OCI-LY1 (cell line): ENCODE data around the gene GLT8D2.
"Not testable (repeated sequence)": the region's sequence is repeated elsewhere in the genome, so short reads cannot be mapped to it uniquely, and the experiment has no call there.

Source experiments
- H2AFZ ChIP-seq: fragments of 200-600 bp; sonication (generic), shearing (Covaris generic); 2 replicates; pipeline ENCODE4 v1.6.0; 2014; ENCODE audit warnings: antibody characterized with exemption, mild to moderate bottlenecking, low read length
- H3F3A ChIP-seq: fragments of 200-600 bp; sonication (generic), shearing (Covaris generic); 2 replicates; pipeline ENCODE4 v1.6.0; 2014; ENCODE audit warnings: mild to moderate bottlenecking, antibody characterized with exemption, low read length, moderate library complexity; ENCODE audit not compliant: insufficient read depth
- H3K27ac ChIP-seq: fragments of 200-600 bp; sonication (generic); 2 replicates; pipeline ENCODE4 v1.5.1; 2014; ENCODE audit warnings: low read length, mixed run types, mild to moderate bottlenecking, low read depth; ENCODE audit not compliant: poor library complexity, severe bottlenecking
- H3K27me3 ChIP-seq: fragments of 200-600 bp; sonication (generic); 2 replicates; pipeline ENCODE4 v1.6.0; 2014; ENCODE audit warnings: antibody characterized with exemption, mild to moderate bottlenecking, low read length, moderate library complexity; ENCODE audit not compliant: insufficient read depth
- H3K36me3 ChIP-seq: fragments of 200-600 bp; sonication (generic); 2 replicates; pipeline ENCODE4 v1.6.1; 2014; ENCODE audit warnings: mild to moderate bottlenecking, antibody characterized with exemption, low read length, moderate library complexity, mixed read lengths; ENCODE audit not compliant: insufficient read depth
- H3K4me1 ChIP-seq: fragments of 200-600 bp; sonication (generic); 2 replicates; pipeline ENCODE4 v1.5.1; 2014; ENCODE audit warnings: mild to moderate bottlenecking, low read length, moderate library complexity; ENCODE audit not compliant: insufficient read depth, severe bottlenecking
- H3K4me2 ChIP-seq: fragments of 200-600 bp; sonication (generic), shearing (Covaris generic); 2 replicates; pipeline ENCODE4 v1.6.1; 2014; ENCODE audit warnings: low read length
- H3K4me3 ChIP-seq: fragments of 200-600 bp; sonication (generic); 2 replicates; pipeline ENCODE4 v1.5.1; 2014; ENCODE audit warnings: low read length, low read depth, mild to moderate bottlenecking, mixed read lengths; ENCODE audit not compliant: poor library complexity, severe bottlenecking
- H3K79me2 ChIP-seq: fragments of 200-600 bp; shearing (Covaris generic); 2 replicates; pipeline ENCODE4 v1.6.1; 2016; ENCODE audit warnings: mixed run types, low read length, mixed read lengths; ENCODE audit not compliant: insufficient read depth
- H3K9ac ChIP-seq: fragments of 200-600 bp; sonication (generic), shearing (Covaris generic); 2 replicates; pipeline ENCODE4 v1.6.1; 2014; ENCODE audit warnings: mild to moderate bottlenecking, low read length, mixed read lengths
- H3K9me2 ChIP-seq: fragments of 200-600 bp; sonication (generic), shearing (Covaris generic); 2 replicates; pipeline ENCODE4 v1.6.1; 2014; ENCODE audit warnings: low read depth, mild to moderate bottlenecking, low read length, mixed read lengths
- H3K9me3 ChIP-seq: fragments of 200-600 bp; shearing (Covaris generic); 2 replicates; pipeline ENCODE4 v1.6.1; 2014; ENCODE audit warnings: low read length, mixed read lengths
- H4K20me1 ChIP-seq: fragments of 200-600 bp; sonication (generic), shearing (Covaris generic); 2 replicates; pipeline ENCODE4 v1.6.0; 2016; ENCODE audit warnings: mild to moderate bottlenecking, low read length; ENCODE audit not compliant: insufficient read depth
- CTCF ChIP-seq: fragments of 200-600 bp; sonication (generic), shearing (Covaris generic); IDR thresholded peaks from 2 replicates; pipeline ENCODE4 v1.5.1; 2017; ENCODE audit warnings: mild to moderate bottlenecking, antibody characterized with exemption, low read length, moderate library complexity, mixed read lengths
- EZH2 ChIP-seq: fragments of 200-600 bp; sonication (generic), shearing (Covaris generic); IDR thresholded peaks from 2 replicates; pipeline ENCODE4 v1.8.0; 2017; ENCODE audit warnings: borderline replicate concordance, mixed run types, mild to moderate bottlenecking, antibody characterized with exemption, low read length, moderate library complexity, mixed read lengths

The GLT8D2 gene

GRCh38 chr12:104023710-104024109 lies 26.3 kb downstream of the GLT8D2 start:
- Histone ChIP-seq H3K27me3 (no peaks in the 10 kb centered on the region), H3K9ac (no peak overlapping the region), H3K36me3 (no peaks in the 10 kb centered on the region), H3K27ac (no peak overlapping the region), H3K79me2 (no peaks in the 10 kb centered on the region), H2AFZ (no peak overlapping the region), H3K4me2 (no peak overlapping the region), H3F3A (no peaks in the 10 kb centered on the region), H3K9me3 (no peaks in the 10 kb centered on the region), H4K20me1 (no peaks in the 10 kb centered on the region), H3K4me3 (no peak overlapping the region), H3K9me2 (no peaks in the 10 kb centered on the region), H3K4me1 (no peaks in the 10 kb centered on the region)
- no peak for TF ChIP-seq CTCF
- no peak for TF ChIP-seq EZH2

GRCh38 chr12:104022786-104023185 lies 27.2 kb downstream of the GLT8D2 start:
- Histone ChIP-seq H4K20me1 (no peaks in the 10 kb centered on the region), H3K27me3 (no peaks in the 10 kb centered on the region), H3K4me2 (no peak overlapping the region), H3K9me3 (no peaks in the 10 kb centered on the region), H3K4me3 (no peak overlapping the region), H3K9me2 (no peaks in the 10 kb centered on the region), H3K9ac (no peak overlapping the region), H3K79me2 (no peaks in the 10 kb centered on the region), H3K4me1 (no peaks in the 10 kb centered on the region), H3K27ac (no peak overlapping the region), H2AFZ (no peak overlapping the region), H3F3A (no peaks in the 10 kb centered on the region), H3K36me3 (no peaks in the 10 kb centered on the region)
- TF ChIP-seq CTCF: no peak
- TF ChIP-seq EZH2: no peak

- not testable (repeated sequence) for H2AFZ ChIP-seq, H3K4me2 ChIP-seq, H4K20me1 ChIP-seq, H3F3A ChIP-seq, H3K36me3 ChIP-seq, H3K4me1 ChIP-seq, H3K27me3 ChIP-seq, H3K79me2 ChIP-seq, H3K4me3 ChIP-seq, H3K9ac ChIP-seq, H3K27ac ChIP-seq, H3K9me2 ChIP-seq, H3K9me3 ChIP-seq
Measured at GRCh38 chr12:104021862-104022261, 28.1 kb downstream of the GLT8D2 start.

GRCh38 chr12:104012331-104012730 lies 37.7 kb downstream of the GLT8D2 start:
- no peaks in the 10 kb centered on the region for H3K9me2 ChIP-seq
- no peak overlapping the region for H2AFZ ChIP-seq
- no peaks in the 10 kb centered on the region for H3K9me3 ChIP-seq
- H3K4me2 ChIP-seq: no peak overlapping the region
- no peaks in the 10 kb centered on the region for H3K4me1 ChIP-seq
- no peak overlapping the region for H3K4me3 ChIP-seq
- no peaks in the 10 kb centered on the region for H3K27me3 ChIP-seq
- H3K36me3 ChIP-seq: no peaks in the 10 kb centered on the region
- H3K9ac ChIP-seq: no peak overlapping the region
- no peaks in the 10 kb centered on the region for H3F3A ChIP-seq
- H4K20me1 ChIP-seq: no peaks in the 10 kb centered on the region
- H3K79me2 ChIP-seq: no peaks in the 10 kb centered on the region
- TF ChIP-seq CTCF (no peak), EZH2 (no peak)
- no peak overlapping the region for H3K27ac ChIP-seq
